Measurements from ENCODE around the gene DLG2.

The DLG2 gene

GRCh38 chr11:84686716-84687115 lies 940.4 kb downstream of the DLG2 start:
- no peaks in the 10 kb centered on the region for H3K9me3 ChIP-seq (ENCODE audit: control insufficient read depth, insufficient read depth, low read length)
- H3K27me3 ChIP-seq (ENCODE audit: control insufficient read depth, insufficient read depth, low read length) = no peaks in the 10 kb centered on the region
- no peaks in the 10 kb centered on the region for H3K36me3 ChIP-seq (ENCODE audit: control insufficient read depth, insufficient read depth, low read length)
- peaks cover 4% of the 10 kb centered on the region for H3K4me1 ChIP-seq (ENCODE audit: control insufficient read depth, insufficient read depth, low read length)
- H3K9ac ChIP-seq (ENCODE audit: low read depth, low read length) = no peak overlapping the region
- no peak overlapping the region for H3K4me3 ChIP-seq (ENCODE audit: low read depth, low read length)

GRCh38 chr11:84685976-84686375 lies 941.2 kb downstream of the DLG2 start:
- Histone ChIP-seq H3K4me1 (ENCODE audit: control insufficient read depth, insufficient read depth, low read length) (no peaks in the 10 kb centered on the region), H3K9ac (ENCODE audit: low read depth, low read length) (no peak overlapping the region), H3K36me3 (ENCODE audit: control insufficient read depth, insufficient read depth, low read length) (no peaks in the 10 kb centered on the region), H3K4me3 (ENCODE audit: low read depth, low read length) (no peak overlapping the region), H3K27me3 (ENCODE audit: control insufficient read depth, insufficient read depth, low read length) (no peaks in the 10 kb centered on the region), H3K9me3 (ENCODE audit: control insufficient read depth, insufficient read depth, low read length) (no peaks in the 10 kb centered on the region)

GRCh38 chr11:84685149-84685548 lies 942.0 kb downstream of the DLG2 start:
- Histone ChIP-seq H3K9me3 (ENCODE audit: control insufficient read depth, insufficient read depth, low read length) (no peaks in the 10 kb centered on the region), H3K4me1 (ENCODE audit: control insufficient read depth, insufficient read depth, low read length) (no peaks in the 10 kb centered on the region), H3K36me3 (ENCODE audit: control insufficient read depth, insufficient read depth, low read length) (no peaks in the 10 kb centered on the region), H3K4me3 (ENCODE audit: low read depth, low read length) (no peak overlapping the region), H3K27me3 (ENCODE audit: control insufficient read depth, insufficient read depth, low read length) (no peaks in the 10 kb centered on the region), H3K9ac (ENCODE audit: low read depth, low read length) (no peak overlapping the region)

- no peak overlapping the region for H3K4me3 ChIP-seq (ENCODE audit: low read depth, low read length)
- no peaks in the 10 kb centered on the region for H3K4me1 ChIP-seq (ENCODE audit: control insufficient read depth, insufficient read depth, low read length)
- no peaks in the 10 kb centered on the region for H3K27me3 ChIP-seq (ENCODE audit: control insufficient read depth, insufficient read depth, low read length)
- H3K9me3 ChIP-seq (ENCODE audit: control insufficient read depth, insufficient read depth, low read length) = no peaks in the 10 kb centered on the region
- H3K36me3 ChIP-seq (ENCODE audit: control insufficient read depth, insufficient read depth, low read length) = no peaks in the 10 kb centered on the region
- H3K9ac ChIP-seq (ENCODE audit: low read depth, low read length) = no peak overlapping the region
Measured at GRCh38 chr11:84681456-84681855, 945.7 kb downstream of the DLG2 start.

GRCh38 chr11:84675396-84676025 lies 951.6 kb downstream of the DLG2 start:
- Histone ChIP-seq H3K4me3 (ENCODE audit: low read depth, low read length) (no peak overlapping the region), H3K27me3 (ENCODE audit: control insufficient read depth, insufficient read depth, low read length) (no peaks in the 10 kb centered on the region), H3K4me1 (ENCODE audit: control insufficient read depth, insufficient read depth, low read length) (peaks cover 7% of the 10 kb centered on the region)

GRCh38 chr11:84673753-84674152 lies 953.4 kb downstream of the DLG2 start:
- Histone ChIP-seq H3K36me3 (ENCODE audit: control insufficient read depth, insufficient read depth, low read length) (no peaks in the 10 kb centered on the region), H3K4me1 (ENCODE audit: control insufficient read depth, insufficient read depth, low read length) (peaks cover 7% of the 10 kb centered on the region), H3K9ac (ENCODE audit: low read depth, low read length) (no peak overlapping the region), H3K27me3 (ENCODE audit: control insufficient read depth, insufficient read depth, low read length) (no peaks in the 10 kb centered on the region), H3K4me3 (ENCODE audit: low read depth, low read length) (no peak overlapping the region), H3K9me3 (ENCODE audit: control insufficient read depth, insufficient read depth, low read length) (no peaks in the 10 kb centered on the region)

More at GRCh38 chr11:84675396-84676025, 951.6 kb downstream of the DLG2 start:
- no peak overlapping the region for H3K9ac ChIP-seq (ENCODE audit: low read depth, low read length)
- H3K9me3 ChIP-seq (ENCODE audit: control insufficient read depth, insufficient read depth, low read length) = no peaks in the 10 kb centered on the region
- no peaks in the 10 kb centered on the region for H3K36me3 ChIP-seq (ENCODE audit: control insufficient read depth, insufficient read depth, low read length)

- Histone ChIP-seq H3K9ac (ENCODE audit: low read depth, low read length) (no peak overlapping the region), H3K36me3 (ENCODE audit: control insufficient read depth, insufficient read depth, low read length) (no peaks in the 10 kb centered on the region), H3K27me3 (ENCODE audit: control insufficient read depth, insufficient read depth, low read length) (no peaks in the 10 kb centered on the region), H3K9me3 (ENCODE audit: control insufficient read depth, insufficient read depth, low read length) (no peaks in the 10 kb centered on the region), H3K4me3 (ENCODE audit: low read depth, low read length) (no peak overlapping the region), H3K4me1 (ENCODE audit: control insufficient read depth, insufficient read depth, low read length) (peaks cover 7% of the 10 kb centered on the region)
Measured at GRCh38 chr11:84671325-84671999, 955.7 kb downstream of the DLG2 start.

- Histone ChIP-seq H3K36me3 (ENCODE audit: control insufficient read depth, insufficient read depth, low read length) (no peaks in the 10 kb centered on the region), H3K9me3 (ENCODE audit: control insufficient read depth, insufficient read depth, low read length) (no peaks in the 10 kb centered on the region), H3K27me3 (ENCODE audit: control insufficient read depth, insufficient read depth, low read length) (no peaks in the 10 kb centered on the region), H3K4me3 (ENCODE audit: low read depth, low read length) (no peak overlapping the region), H3K9ac (ENCODE audit: low read depth, low read length) (no peak overlapping the region), H3K4me1 (ENCODE audit: control insufficient read depth, insufficient read depth, low read length) (no peaks in the 10 kb centered on the region)
Measured at GRCh38 chr11:84663731-84664130, 963.4 kb downstream of the DLG2 start.

- Histone ChIP-seq H3K9ac (ENCODE audit: low read depth, low read length) (no peak overlapping the region), H3K9me3 (ENCODE audit: control insufficient read depth, insufficient read depth, low read length) (no peaks in the 10 kb centered on the region), H3K27me3 (ENCODE audit: control insufficient read depth, insufficient read depth, low read length) (no peaks in the 10 kb centered on the region), H3K4me3 (ENCODE audit: low read depth, low read length) (no peak overlapping the region), H3K36me3 (ENCODE audit: control insufficient read depth, insufficient read depth, low read length) (no peaks in the 10 kb centered on the region), H3K4me1 (ENCODE audit: control insufficient read depth, insufficient read depth, low read length) (peaks cover 8% of the 10 kb centered on the region)
Measured at GRCh38 chr11:84660257-84660977, 966.7 kb downstream of the DLG2 start.

- Histone ChIP-seq H3K36me3 (ENCODE audit: control insufficient read depth, insufficient read depth, low read length) (no peaks in the 10 kb centered on the region), H3K9ac (ENCODE audit: low read depth, low read length) (no peak overlapping the region), H3K9me3 (ENCODE audit: control insufficient read depth, insufficient read depth, low read length) (no peaks in the 10 kb centered on the region), H3K4me3 (ENCODE audit: low read depth, low read length) (no peak overlapping the region), H3K4me1 (ENCODE audit: control insufficient read depth, insufficient read depth, low read length) (peaks cover 8% of the 10 kb centered on the region), H3K27me3 (ENCODE audit: control insufficient read depth, insufficient read depth, low read length) (no peaks in the 10 kb centered on the region)
Measured at GRCh38 chr11:84655712-84656111, 971.4 kb downstream of the DLG2 start.

- Histone ChIP-seq H3K9ac (ENCODE audit: low read depth, low read length) (no peak overlapping the region), H3K4me3 (ENCODE audit: low read depth, low read length) (no peak overlapping the region), H3K4me1 (ENCODE audit: control insufficient read depth, insufficient read depth, low read length) (peaks cover 29% of the 10 kb centered on the region), H3K9me3 (ENCODE audit: control insufficient read depth, insufficient read depth, low read length) (no peaks in the 10 kb centered on the region), H3K36me3 (ENCODE audit: control insufficient read depth, insufficient read depth, low read length) (no peaks in the 10 kb centered on the region), H3K27me3 (ENCODE audit: control insufficient read depth, insufficient read depth, low read length) (no peaks in the 10 kb centered on the region)
Measured at GRCh38 chr11:84648471-84648870, 978.7 kb downstream of the DLG2 start.
